ENCODE results near the gene SEPTIN8. TPM values are rescaled to one million over a fixed set of nuclear protein-coding genes. Genes with fewer than 3 reads are reported as not detected.

SEPTIN8 gene
- total and polyA plus RNA-seq, 4 experiments from 2014 or later, result 1.1 to 13.8 (median 8.0) TPM

- H3K4me1 Mint-ChIP-seq, result peaks cover 10 to 13% (median 11%) of the 10 kb centered on the region in 4 donors
- intact Hi-C loops (cut with micrococcal nuclease), result no loop called here
- Histone ChIP-seq H3K4me1 (ENCODE audit: insufficient read depth, low read length) (no peaks in the 10 kb centered on the region), H3K4me3 (ENCODE audit: low read length in 2 of 2) (no peak overlapping the region), H3K36me3 (ENCODE audit: insufficient read depth, low read length) (no peaks in the 10 kb centered on the region), H3K27ac (ENCODE audit: low read depth, low read length) (no peak overlapping the region), H3K27me3 (ENCODE audit: insufficient read depth, low read length) (no peaks in the 10 kb centered on the region), H3K9me3 (ENCODE audit: control insufficient read depth in 1 of 2, low read length in 2 of 2) (no peaks in the 10 kb centered on the region)
- no peak for DNase-seq
- no peak overlapping the region for H3K4me3 Mint-ChIP-seq
- H3K27ac Mint-ChIP-seq, result peak overlapping the region in 5 of 7 donors; percentile 2 to 84 (median 58)
- H3K27me3 Mint-ChIP-seq, result no peaks in the 10 kb centered on the region
- peaks cover 12 to 38% of the 10 kb centered on the region in 2 donors for H3K36me3 Mint-ChIP-seq
- ChIA-PET CTCF (ENCODE audit: partially characterized antibody) (interaction anchor here (0.8 to 4.3 kb wide), 3 partner anchors 17 to 77 kb away, joined by 3 to 21 read pairs (median 4); partner anchors contain the start of gene KIF3A), POLR2A (ENCODE audit: partially characterized antibody) (interaction anchor here (1.0 to 2.1 kb wide), 3 partner anchors 9 to 259 kb away, joined by 3 to 6 read pairs (median 5); partner anchors contain the start of gene KIF3A)
- no peaks in the 10 kb centered on the region for H3K9me3 Mint-ChIP-seq
These were observed 22.1 kb downstream of the SEPTIN8 start for GRCh38 chr5:132754947-132755346.

GRCh38 chr5:132754111-132754510 lies 22.9 kb downstream of the SEPTIN8 start:
- no peak for DNase-seq

GRCh38 chr5:132753135-132753987 lies 23.7 kb downstream of the SEPTIN8 start:
- Mint-ChIP-seq H3K36me3 (peaks cover 12 to 33% of the 10 kb centered on the region in 2 donors), H3K9me3 (no peaks in the 10 kb centered on the region), H3K27me3 (no peaks in the 10 kb centered on the region), H3K27ac (peak overlapping the region in 5 of 7 donors; percentile 49 to 85 (median 60)), H3K4me3 (no peak overlapping the region), H3K4me1 (peaks cover 12 to 26% (median 15%) of the 10 kb centered on the region in 4 donors)
- DNase-seq, result no peak
- Histone ChIP-seq H3K4me3 (ENCODE audit: low read length in 2 of 2) (no peak overlapping the region), H3K4me1 (ENCODE audit: insufficient read depth, low read length) (peaks cover 2% of the 10 kb centered on the region), H3K27ac (ENCODE audit: low read depth, low read length) (no peak overlapping the region), H3K36me3 (ENCODE audit: insufficient read depth, low read length) (no peaks in the 10 kb centered on the region), H3K27me3 (ENCODE audit: insufficient read depth, low read length) (no peaks in the 10 kb centered on the region), H3K9me3 (ENCODE audit: control insufficient read depth in 1 of 2, low read length in 2 of 2) (no peaks in the 10 kb centered on the region)
- ChIA-PET CTCF (ENCODE audit: partially characterized antibody) (interaction anchor here (0.6 to 4.3 kb wide), 3 partner anchors 10 to 67 kb away, joined by 3 to 21 read pairs (median 4); partner anchors contain the start of gene KIF3A), POLR2A (ENCODE audit: partially characterized antibody) (interaction anchor here (2.1 kb wide), 1 partner anchor 257 kb away, joined by 5 read pairs; no protein-coding TSS in a partner anchor)
- intact Hi-C loops (cut with micrococcal nuclease), result no loop called here

More at GRCh38 chr5:132754111-132754510, 22.9 kb downstream of the SEPTIN8 start:
- no peak overlapping the region for H3K4me3 ChIP-seq (ENCODE audit: low read length in 2 of 2)
- H3K4me3 Mint-ChIP-seq, result no peak overlapping the region
- no peak overlapping the region for H3K27ac Mint-ChIP-seq
- ChIA-PET POLR2A (ENCODE audit: partially characterized antibody) (interaction anchor here (1.0 to 2.1 kb wide), 3 partner anchors 10 to 258 kb away, joined by 3 to 6 read pairs (median 5); partner anchors contain the start of gene KIF3A), CTCF (ENCODE audit: partially characterized antibody) (interaction anchor here (1.9 to 4.3 kb wide), 2 partner anchors 17 to 67 kb away, joined by 4 to 21 read pairs; partner anchors contain the start of gene KIF3A)
- no peaks in the 10 kb centered on the region for H3K9me3 Mint-ChIP-seq
- peaks cover 10 to 19% (median 11%) of the 10 kb centered on the region in 4 donors for H3K4me1 Mint-ChIP-seq
- H3K4me1 ChIP-seq (ENCODE audit: insufficient read depth, low read length), result no peaks in the 10 kb centered on the region
- no peak overlapping the region for H3K27ac ChIP-seq (ENCODE audit: low read depth, low read length)
- H3K9me3 ChIP-seq (ENCODE audit: control insufficient read depth in 1 of 2, low read length in 2 of 2), result no peaks in the 10 kb centered on the region
- intact Hi-C loops (cut with micrococcal nuclease), result no loop called here
- peaks cover 12 to 37% of the 10 kb centered on the region in 2 donors for H3K36me3 Mint-ChIP-seq
- H3K27me3 ChIP-seq (ENCODE audit: insufficient read depth, low read length), result no peaks in the 10 kb centered on the region
- no peaks in the 10 kb centered on the region for H3K27me3 Mint-ChIP-seq
- H3K36me3 ChIP-seq (ENCODE audit: insufficient read depth, low read length), result no peaks in the 10 kb centered on the region

- no peaks in the 10 kb centered on the region for H3K27me3 Mint-ChIP-seq
- CTCF ChIA-PET (ENCODE audit: partially characterized antibody), result interaction anchor here (1.2 to 4.3 kb wide), 2 partner anchors 37 to 68 kb away, joined by 3 to 21 read pairs; no protein-coding TSS in a partner anchor
- H3K9me3 Mint-ChIP-seq, result no peaks in the 10 kb centered on the region
- H3K27me3 ChIP-seq (ENCODE audit: insufficient read depth, low read length), result no peaks in the 10 kb centered on the region
- no peaks in the 10 kb centered on the region for H3K9me3 ChIP-seq (ENCODE audit: control insufficient read depth in 1 of 2, low read length in 2 of 2)
- no peak overlapping the region for H3K27ac ChIP-seq (ENCODE audit: low read depth, low read length)
- H3K4me3 Mint-ChIP-seq, result no peak overlapping the region
- intact Hi-C loops (cut with micrococcal nuclease), result no loop called here
- H3K36me3 ChIP-seq (ENCODE audit: insufficient read depth, low read length), result no peaks in the 10 kb centered on the region
- H3K4me1 Mint-ChIP-seq, result peaks cover 12 to 28% (median 17%) of the 10 kb centered on the region in 4 donors
- peak overlapping the region; percentile 17 to 85 (median 51) for H3K27ac Mint-ChIP-seq
- no peak overlapping the region for H3K4me3 ChIP-seq (ENCODE audit: low read length in 2 of 2)
- no peak for DNase-seq
- peaks cover 12 to 30% of the 10 kb centered on the region in 2 donors for H3K36me3 Mint-ChIP-seq
- H3K4me1 ChIP-seq (ENCODE audit: insufficient read depth, low read length), result peaks cover 7% of the 10 kb centered on the region
- POLR2A ChIA-PET (ENCODE audit: partially characterized antibody), result interaction anchor here (0.8 to 2.1 kb wide), 2 partner anchors 15 to 257 kb away, joined by 5 to 6 read pairs; partner anchors contain the start of gene KIF3A
These were observed 24.4 kb downstream of the SEPTIN8 start for GRCh38 chr5:132752581-132753125.

- Mint-ChIP-seq H3K27me3 (no peaks in the 10 kb centered on the region), H3K4me1 (peaks cover 12 to 28% (median 17%) of the 10 kb centered on the region in 4 donors), H3K36me3 (peaks cover 12 to 24% of the 10 kb centered on the region in 2 donors), H3K9me3 (no peaks in the 10 kb centered on the region), H3K4me3 (peak overlapping the region in 1 of 8 donors; percentile 29), H3K27ac (peak overlapping the region; percentile 37 to 85 (median 71))
- no peak overlapping the region for H3K4me3 ChIP-seq (ENCODE audit: low read length in 2 of 2)
- DNase-seq, result no peak
- H3K36me3 ChIP-seq (ENCODE audit: insufficient read depth, low read length), result no peaks in the 10 kb centered on the region
- H3K9me3 ChIP-seq (ENCODE audit: control insufficient read depth in 1 of 2, low read length in 2 of 2), result no peaks in the 10 kb centered on the region
- ChIA-PET CTCF (ENCODE audit: partially characterized antibody) (interaction anchor here (1.2 to 4.3 kb wide), 2 partner anchors 37 to 69 kb away, joined by 3 to 21 read pairs; no protein-coding TSS in a partner anchor), POLR2A (ENCODE audit: partially characterized antibody) (interaction anchor here (0.8 kb wide), 1 partner anchor 15 kb away, joined by 6 read pairs; the partner anchor contains the start of gene KIF3A)
- no peaks in the 10 kb centered on the region for H3K27me3 ChIP-seq (ENCODE audit: insufficient read depth, low read length)
- no peak overlapping the region for H3K27ac ChIP-seq (ENCODE audit: low read depth, low read length)
- peaks cover 7% of the 10 kb centered on the region for H3K4me1 ChIP-seq (ENCODE audit: insufficient read depth, low read length)
- intact Hi-C loops (cut with micrococcal nuclease), result no loop called here
These were observed 25.0 kb downstream of the SEPTIN8 start for GRCh38 chr5:132751971-132752580.

- H3K4me3 ChIP-seq (ENCODE audit: low read length in 2 of 2), result no peak overlapping the region
- H3K27me3 ChIP-seq (ENCODE audit: insufficient read depth, low read length), result no peaks in the 10 kb centered on the region
- intact Hi-C loops (cut with micrococcal nuclease), result no loop called here
- H3K4me1 Mint-ChIP-seq, result peaks cover 12 to 28% (median 17%) of the 10 kb centered on the region in 4 donors
- H3K36me3 Mint-ChIP-seq, result peaks cover 12 to 24% of the 10 kb centered on the region in 2 donors
- no peaks in the 10 kb centered on the region for H3K27me3 Mint-ChIP-seq
- DNase-seq, result peak in 3 of 5 donors; percentile 12 to 53 (median 31)
- H3K36me3 ChIP-seq (ENCODE audit: insufficient read depth, low read length), result no peaks in the 10 kb centered on the region
- POLR2A ChIA-PET (ENCODE audit: partially characterized antibody), result interaction anchor here (5.8 kb wide), 1 partner anchor 13 kb away, joined by 91 read pairs; the partner anchor contains the start of gene KIF3A
- H3K27ac Mint-ChIP-seq, result peak overlapping the region; percentile 52 to 87 (median 75)
- no peaks in the 10 kb centered on the region for H3K9me3 Mint-ChIP-seq
- no peak overlapping the region for H3K4me3 Mint-ChIP-seq
- CTCF ChIA-PET (ENCODE audit: partially characterized antibody), result interaction anchor here (1.2 to 4.3 kb wide), 3 partner anchors 14 to 69 kb away, joined by 3 to 21 read pairs (median 7); partner anchors contain the start of gene KIF3A
- no peaks in the 10 kb centered on the region for H3K9me3 ChIP-seq (ENCODE audit: control insufficient read depth in 1 of 2, low read length in 2 of 2)
- H3K27ac ChIP-seq (ENCODE audit: low read depth, low read length), result no peak overlapping the region
- H3K4me1 ChIP-seq (ENCODE audit: insufficient read depth, low read length), result peaks cover 7% of the 10 kb centered on the region
These were observed 25.6 kb downstream of the SEPTIN8 start for GRCh38 chr5:132751444-132751843.

Measured in CD4-positive, alpha-beta memory T cell (primary cell).